Liver (tissue), 9 donors: ENCODE results near the gene DDX21. TPM values are rescaled to one million over a fixed set of nuclear protein-coding genes. Genes with fewer than 3 reads are reported as not detected.
"Not testable (repeated sequence)": the region's sequence is repeated elsewhere in the genome, so short reads cannot be mapped to it uniquely, and the experiment has no call there.

ENCODE experiments used
- DNase-seq: peaks from one replicate; pipeline ENCODE4 v3.0.0-alpha.2; 2017; ENCODE audit warnings: low spot score
- H3K27ac ChIP-seq, 2 donors: one replicate each; pipeline ENCODE4 v1.7.0; 2013; ENCODE audit warnings: inconsistent platforms in 2 of 2, low read length in 2 of 2, control low read depth in 1 of 2, low read depth in 1 of 2, mild to moderate bottlenecking in 1 of 2
- H3K27me3 ChIP-seq, 4 donors: one replicate each; pipeline versions ENCODE4 v1.6.1 to v1.7.0; 2013; ENCODE audit warnings: low read length in 3 of 4, inconsistent platforms in 1 of 4, mild to moderate bottlenecking in 1 of 4, moderate library complexity in 1 of 4; ENCODE audit not compliant: control insufficient read depth in 4 of 4, insufficient read depth in 4 of 4
- H3K36me3 ChIP-seq, 4 donors: one replicate each; pipeline versions ENCODE4 v1.6.1 to v1.7.0; 2013; ENCODE audit warnings: low read length in 3 of 4, mild to moderate bottlenecking in 3 of 4, low read depth in 1 of 4, moderate library complexity in 1 of 4; ENCODE audit not compliant: control insufficient read depth in 4 of 4, insufficient read depth in 3 of 4
- H3K4me1 ChIP-seq, 4 donors: one replicate each; pipeline versions ENCODE4 v1.6.1 to v1.7.0; 2013; ENCODE audit warnings: low read length in 3 of 4, mild to moderate bottlenecking in 3 of 4, moderate library complexity in 1 of 4; ENCODE audit not compliant: control insufficient read depth in 4 of 4, insufficient read depth in 4 of 4
- H3K4me3 ChIP-seq, 3 donors: one replicate each; pipeline versions ENCODE4 v1.6.1 to v1.7.0; 2013; ENCODE audit warnings: low read length in 3 of 3, control low read depth in 1 of 3, low read depth in 1 of 3, mild to moderate bottlenecking in 1 of 3
- H3K9ac ChIP-seq, 2 donors: one replicate each; pipeline ENCODE4 v1.7.0; 2013; ENCODE audit warnings: low read length in 2 of 2, mild to moderate bottlenecking in 2 of 2, moderate library complexity in 2 of 2, control low read depth in 1 of 2, low read depth in 1 of 2
- H3K9me3 ChIP-seq, 4 donors: one replicate each; pipeline versions ENCODE4 v1.6.1 to v1.7.0; 2013; ENCODE audit warnings: low read length in 3 of 4; ENCODE audit not compliant: control insufficient read depth in 4 of 4
- EGR1 ChIP-seq, 2 donors: IDR thresholded peaks; 2 replicates each; pipeline ENCODE4 v1.6.1; 2016 to 2018; ENCODE audit warnings: antibody characterized with exemption in 2 of 2, low read depth in 2 of 2
- GABPA ChIP-seq, 2 donors: IDR thresholded peaks in 1 of 2; conservative IDR thresholded peaks in 1 of 2; 2 replicates each; pipeline ENCODE4 v1.6.1; 2016; ENCODE audit warnings: antibody characterized with exemption in 2 of 2, mild to moderate bottlenecking in 1 of 2, moderate library complexity in 1 of 2
- HNF4A ChIP-seq, 2 donors: conservative IDR thresholded peaks; 2 replicates each; pipeline ENCODE4 v1.6.1; 2016; ENCODE audit warnings: antibody characterized with exemption in 2 of 2, mild to moderate bottlenecking in 2 of 2
- HNF4G ChIP-seq: IDR thresholded peaks from 2 replicates; pipeline ENCODE4 v1.6.1; 2016; ENCODE audit warnings: antibody characterized with exemption
- JUND ChIP-seq, 2 donors: IDR thresholded peaks; 2 replicates each; pipeline ENCODE4 v1.6.1; 2016; ENCODE audit warnings: antibody characterized with exemption in 2 of 2
- NR2F2 ChIP-seq: IDR thresholded peaks from 2 replicates; pipeline ENCODE4 v1.6.1; 2016; ENCODE audit warnings: antibody characterized with exemption
- RAD21 ChIP-seq, 2 donors: IDR thresholded peaks; 2 replicates each; pipeline ENCODE4 v1.6.1; 2016; ENCODE audit warnings: antibody characterized with exemption in 2 of 2, mild to moderate bottlenecking in 2 of 2
- RXRA ChIP-seq, 2 donors: IDR thresholded peaks; 2 replicates each; pipeline ENCODE4 v1.6.1; 2017 to 2018; ENCODE audit warnings: antibody characterized with exemption in 2 of 2, mild to moderate bottlenecking in 1 of 2
- SP1 ChIP-seq: IDR thresholded peaks from 2 replicates; pipeline ENCODE4 v1.6.1; 2018; ENCODE audit warnings: antibody characterized with exemption, mild to moderate bottlenecking
- TAF1 ChIP-seq: conservative IDR thresholded peaks from 2 replicates; pipeline ENCODE4 v1.6.1; 2016; ENCODE audit warnings: antibody characterized with exemption, mild to moderate bottlenecking
- YY1 ChIP-seq: IDR thresholded peaks from 2 replicates; pipeline ENCODE4 v1.6.1; 2016; ENCODE audit warnings: antibody characterized with exemption, mild to moderate bottlenecking
- ZBTB33 ChIP-seq: IDR thresholded peaks from 2 replicates; pipeline ENCODE4 v1.6.1; 2016; ENCODE audit warnings: antibody characterized with exemption
- WGBS: extraction: QIAGEN DNeasy Blood & Tissue Kit; methylation state at CpG from one replicate; pipeline ENCODE4 v1.1.7; 2013; 5-methylcytosine and 5-hydroxymethylcytosine counted together
- polyA plus RNA-seq, 2 donors: library from polyadenylated mRNA; stranded (reverse) in 1 of 2; unstranded in 1 of 2; fragments of 200-250 nt in 1 of 2; fragments of >200 nt in 1 of 2; fragmentation: Nextera tagmentation in 1 of 2; extraction: Ambion mirVana in 1 of 2; gene quantifications; one replicate each; pipeline versions ENCODE4 v1.2.1 to v1.2.3, GENCODE V29; 2013 to 2015
- total RNA-seq, 2 donors: library from RNA; depleted of rRNA; stranded (reverse); fragments of >200 nt; gene quantifications; one replicate each; pipeline ENCODE4 v1.2.3, GENCODE V29; 2014
- TF ChIP-seq, protein P1 (sequence below): IDR thresholded peaks from 2 replicates; pipeline ENCODE4 v1.6.1; 2016; ENCODE audit warnings: antibody characterized with exemption
- TF ChIP-seq, protein P2 (sequence below): IDR thresholded peaks from 2 replicates; pipeline ENCODE4 v1.6.1; 2016; ENCODE audit warnings: antibody characterized with exemption, mild to moderate bottlenecking
- TF ChIP-seq, protein P3 (sequence below): IDR thresholded peaks from 2 replicates; pipeline ENCODE4 v1.6.1; 2016; ENCODE audit warnings: antibody characterized with exemption
- donor health status: healthy.
- donor health status: healthy.
- donor health status: healthy.
- donor health status: healthy.
- donor health status: healthy.

Gene DDX21
- total and polyA plus RNA-seq, 4 donors = 13.9 to 38.4 (median 26.2) TPM

GRCh38 chr10:69010151-69010640 is 54.2 kb downstream of the DDX21 start:
- H3K4me1 ChIP-seq = no peaks in the 10 kb centered on the region
- no peak for DNase-seq
- no peak overlapping the region for H3K9ac ChIP-seq
- H3K9me3 ChIP-seq = no peaks in the 10 kb centered on the region
- H3K36me3 ChIP-seq = peaks cover 0 to 17% (median 9%) of the 10 kb centered on the region in 4 donors
- no peak for TF ChIP-seq RAD21 (IDR thresholded peaks at IDR 0.05)
- no peak for TF ChIP-seq TAF1
- TF ChIP-seq, protein P1, sequence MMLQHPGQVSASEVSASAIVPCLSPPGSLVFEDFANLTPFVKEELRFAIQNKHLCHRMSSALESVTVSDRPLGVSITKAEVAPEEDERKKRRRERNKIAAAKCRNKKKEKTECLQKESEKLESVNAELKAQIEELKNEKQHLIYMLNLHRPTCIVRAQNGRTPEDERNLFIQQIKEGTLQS = no peak
- TF ChIP-seq HNF4G = no peak
- no peak overlapping the region for H3K4me3 ChIP-seq
- H3K27me3 ChIP-seq = no peaks in the 10 kb centered on the region
- H3K27ac ChIP-seq = no peak overlapping the region
- 75% methylated on average over 1 of the region's 1 CpG for WGBS

- H3K27ac ChIP-seq = not testable (repeated sequence)
- H3K36me3 ChIP-seq = peaks cover 0 to 24% (median 13%) of the 10 kb centered on the region in 4 donors
- WGBS = 100% methylated on average over 2 of the region's 2 CpGs
These were observed 56.8 kb downstream of the DDX21 start for GRCh38 chr10:69012778-69013177.

GRCh38 chr10:69014171-69014570 is 58.2 kb downstream of the DDX21 start:
- H3K9me3 ChIP-seq = no peaks in the 10 kb centered on the region
- TF ChIP-seq SP1 (no peak), ZBTB33 (no peak), YY1 (no peak)
- no peak for DNase-seq
- no peak overlapping the region for H3K9ac ChIP-seq
- H3K4me1 ChIP-seq = no peaks in the 10 kb centered on the region
- peaks cover 0 to 24% (median 14%) of the 10 kb centered on the region in 4 donors for H3K36me3 ChIP-seq
- no peaks in the 10 kb centered on the region for H3K27me3 ChIP-seq
- no peak overlapping the region for H3K27ac ChIP-seq
- WGBS = 94% methylated on average over 1 of the region's 1 CpG
- no peak overlapping the region for H3K4me3 ChIP-seq

More at GRCh38 chr10:69012778-69013177, 56.8 kb downstream of the DDX21 start:
- not testable (repeated sequence) for H3K27me3 ChIP-seq, H3K9ac ChIP-seq, DNase-seq, H3K4me3 ChIP-seq, H3K4me1 ChIP-seq, H3K9me3 ChIP-seq

GRCh38 chr10:69018613-69019012 is 62.6 kb downstream of the DDX21 start:
- Histone ChIP-seq H3K4me3 (no peak overlapping the region), H3K9me3 (no peaks in the 10 kb centered on the region), H3K4me1 (no peaks in the 10 kb centered on the region), H3K27me3 (no peaks in the 10 kb centered on the region), H3K27ac (no peak overlapping the region), H3K9ac (no peak overlapping the region), H3K36me3 (peaks cover 0 to 20% (median 12%) of the 10 kb centered on the region in 4 donors)
- 79% methylated on average over 3 of the region's 3 CpGs for WGBS
- no peak for DNase-seq
- TF ChIP-seq TAF1 = no peak
- no peak for TF ChIP-seq ZBTB33
- no peak for TF ChIP-seq JUND (IDR thresholded peaks at IDR 0.05)
- no peak for TF ChIP-seq RXRA (IDR thresholded peaks at IDR 0.05)
- TF ChIP-seq HNF4A (conservative IDR thresholded peaks at IDR 0.05) = no peak
- TF ChIP-seq SP1 = no peak
- TF ChIP-seq RAD21 (IDR thresholded peaks at IDR 0.05) = no peak
- TF ChIP-seq NR2F2 = no peak
- TF ChIP-seq, protein P2, sequence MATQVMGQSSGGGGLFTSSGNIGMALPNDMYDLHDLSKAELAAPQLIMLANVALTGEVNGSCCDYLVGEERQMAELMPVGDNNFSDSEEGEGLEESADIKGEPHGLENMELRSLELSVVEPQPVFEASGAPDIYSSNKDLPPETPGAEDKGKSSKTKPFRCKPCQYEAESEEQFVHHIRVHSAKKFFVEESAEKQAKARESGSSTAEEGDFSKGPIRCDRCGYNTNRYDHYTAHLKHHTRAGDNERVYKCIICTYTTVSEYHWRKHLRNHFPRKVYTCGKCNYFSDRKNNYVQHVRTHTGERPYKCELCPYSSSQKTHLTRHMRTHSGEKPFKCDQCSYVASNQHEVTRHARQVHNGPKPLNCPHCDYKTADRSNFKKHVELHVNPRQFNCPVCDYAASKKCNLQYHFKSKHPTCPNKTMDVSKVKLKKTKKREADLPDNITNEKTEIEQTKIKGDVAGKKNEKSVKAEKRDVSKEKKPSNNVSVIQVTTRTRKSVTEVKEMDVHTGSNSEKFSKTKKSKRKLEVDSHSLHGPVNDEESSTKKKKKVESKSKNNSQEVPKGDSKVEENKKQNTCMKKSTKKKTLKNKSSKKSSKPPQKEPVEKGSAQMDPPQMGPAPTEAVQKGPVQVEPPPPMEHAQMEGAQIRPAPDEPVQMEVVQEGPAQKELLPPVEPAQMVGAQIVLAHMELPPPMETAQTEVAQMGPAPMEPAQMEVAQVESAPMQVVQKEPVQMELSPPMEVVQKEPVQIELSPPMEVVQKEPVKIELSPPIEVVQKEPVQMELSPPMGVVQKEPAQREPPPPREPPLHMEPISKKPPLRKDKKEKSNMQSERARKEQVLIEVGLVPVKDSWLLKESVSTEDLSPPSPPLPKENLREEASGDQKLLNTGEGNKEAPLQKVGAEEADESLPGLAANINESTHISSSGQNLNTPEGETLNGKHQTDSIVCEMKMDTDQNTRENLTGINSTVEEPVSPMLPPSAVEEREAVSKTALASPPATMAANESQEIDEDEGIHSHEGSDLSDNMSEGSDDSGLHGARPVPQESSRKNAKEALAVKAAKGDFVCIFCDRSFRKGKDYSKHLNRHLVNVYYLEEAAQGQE = no peak
- TF ChIP-seq GABPA (IDR thresholded peaks at IDR 0.05 in 1 of 2, conservative IDR thresholded peaks at IDR 0.05 in 1 of 2) = no peak
- TF ChIP-seq YY1 = no peak
- no peak for TF ChIP-seq EGR1 (IDR thresholded peaks at IDR 0.05; ENCODE audit: low read depth in 2 of 2)
- TF ChIP-seq, protein P3, sequence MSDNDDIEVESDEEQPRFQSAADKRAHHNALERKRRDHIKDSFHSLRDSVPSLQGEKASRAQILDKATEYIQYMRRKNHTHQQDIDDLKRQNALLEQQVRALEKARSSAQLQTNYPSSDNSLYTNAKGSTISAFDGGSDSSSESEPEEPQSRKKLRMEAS = no peak
- TF ChIP-seq HNF4G = no peak
